Mesendoderm (in vitro differentiated cells): ENCODE data around the gene DNTT.

Experiments
- DNase-seq: peaks from one replicate; pipeline ENCODE4 v3.0.0; 2013
- H2AK5ac ChIP-seq: 2 replicates; pipeline ENCODE4 v1.6.1; 2013; ENCODE audit warnings: low read length, inconsistent platforms
- H2BK120ac ChIP-seq: 2 replicates; pipeline ENCODE4 v1.6.1; 2013; ENCODE audit warnings: low read depth, mild to moderate bottlenecking, low read length, moderate library complexity, mixed read lengths
- H2BK15ac ChIP-seq: replicated peaks from 2 replicates; pipeline ENCODE4 v1.6.1; 2013; ENCODE audit warnings: low read depth, mild to moderate bottlenecking, moderate library complexity
- H2BK5ac ChIP-seq: 2 replicates; pipeline ENCODE4 v1.6.1; 2013; ENCODE audit warnings: low read length, inconsistent platforms
- H3K18ac ChIP-seq: 2 replicates; pipeline ENCODE4 v1.6.1; 2013; ENCODE audit warnings: mild to moderate bottlenecking, low read length, mixed read lengths
- H3K23ac ChIP-seq: one replicate; pipeline ENCODE4 v1.6.1; 2013; ENCODE audit warnings: low read length
- H3K27ac ChIP-seq: 2 replicates; pipeline ENCODE4 v1.5.1; 2013; ENCODE audit warnings: low read depth, mild to moderate bottlenecking, inconsistent platforms, low read length, moderate library complexity
- H3K27me3 ChIP-seq: 2 replicates; pipeline ENCODE4 v1.6.1; 2013; ENCODE audit warnings: low read length, control low read depth, mild to moderate bottlenecking, inconsistent platforms; ENCODE audit not compliant: insufficient read depth, poor library complexity
- H3K36me3 ChIP-seq: 2 replicates; pipeline ENCODE4 v1.6.1; 2013; ENCODE audit warnings: low read length, inconsistent platforms; ENCODE audit not compliant: control insufficient read depth, insufficient read depth
- H3K4ac ChIP-seq: one replicate; pipeline ENCODE4 v1.6.1; 2013; ENCODE audit warnings: low read depth, mild to moderate bottlenecking, low read length, moderate library complexity
- H3K4me1 ChIP-seq: 2 replicates; pipeline ENCODE4 v1.6.1; 2013; ENCODE audit warnings: low read depth, low read length, inconsistent platforms; ENCODE audit not compliant: control insufficient read depth
- H3K4me2 ChIP-seq: 2 replicates; pipeline ENCODE4 v1.6.1; 2013; ENCODE audit warnings: low read length
- H3K4me3 ChIP-seq: 2 replicates; pipeline ENCODE4 v1.5.1; 2013; ENCODE audit warnings: mild to moderate bottlenecking, low read length
- H3K56ac ChIP-seq: one replicate; pipeline ENCODE4 v1.6.1; 2013; ENCODE audit warnings: low read length
- H3K79me1 ChIP-seq: 2 replicates; pipeline ENCODE4 v1.6.1; 2013; ENCODE audit warnings: low read length, inconsistent platforms
- H3K79me2 ChIP-seq: 2 replicates; pipeline ENCODE4 v1.6.1; 2013; ENCODE audit warnings: mild to moderate bottlenecking, low read length; ENCODE audit not compliant: control insufficient read depth, insufficient read depth
- H3K9ac ChIP-seq: 2 replicates; pipeline ENCODE4 v1.6.1; 2013; ENCODE audit warnings: low read length, inconsistent platforms
- H4K5ac ChIP-seq: one replicate; pipeline ENCODE4 v1.6.1; 2013; ENCODE audit warnings: low read length
- H4K8ac ChIP-seq: one replicate; pipeline ENCODE4 v1.6.1; 2013; ENCODE audit warnings: low read depth, mild to moderate bottlenecking, control low read depth, low read length, moderate library complexity
- WGBS: extraction: QIAGEN DNeasy Blood & Tissue Kit; methylation state at CpG from one replicate; pipeline ENCODE4 v1.1.7; 2013; ENCODE audit warnings: low lambda C conversion rate, missing lambda C conversion rate; ENCODE audit not compliant: insufficient coverage; ENCODE audit errors: extremely low coverage; 5-methylcytosine and 5-hydroxymethylcytosine counted together

DNTT gene

DNA sequence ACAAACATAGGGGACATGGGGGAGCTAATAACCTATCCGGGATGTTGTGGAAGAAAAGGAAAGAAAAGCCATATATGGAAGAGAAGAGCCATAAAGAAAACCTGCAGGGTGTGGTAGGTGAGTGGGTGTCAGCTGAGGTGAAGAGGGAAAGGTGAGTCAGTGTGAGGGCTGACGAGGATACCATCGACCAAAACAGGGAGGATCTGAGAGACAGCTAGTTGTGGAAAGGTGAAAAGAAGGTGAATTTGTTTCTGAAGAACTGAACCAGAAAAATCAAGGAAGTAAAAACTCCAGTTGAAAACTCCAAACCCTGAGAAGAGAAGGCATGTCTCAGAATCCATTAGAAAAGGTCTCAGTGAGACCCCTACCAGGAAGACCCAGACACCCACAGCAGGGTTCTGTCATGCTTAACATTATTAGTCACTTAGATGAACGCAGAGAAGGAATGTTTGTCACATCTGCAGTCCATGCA lies 37.0 kb upstream of the DNTT start:
- no CpG with 5 or more reads among the region's 4 CpGs for WGBS

DNA sequence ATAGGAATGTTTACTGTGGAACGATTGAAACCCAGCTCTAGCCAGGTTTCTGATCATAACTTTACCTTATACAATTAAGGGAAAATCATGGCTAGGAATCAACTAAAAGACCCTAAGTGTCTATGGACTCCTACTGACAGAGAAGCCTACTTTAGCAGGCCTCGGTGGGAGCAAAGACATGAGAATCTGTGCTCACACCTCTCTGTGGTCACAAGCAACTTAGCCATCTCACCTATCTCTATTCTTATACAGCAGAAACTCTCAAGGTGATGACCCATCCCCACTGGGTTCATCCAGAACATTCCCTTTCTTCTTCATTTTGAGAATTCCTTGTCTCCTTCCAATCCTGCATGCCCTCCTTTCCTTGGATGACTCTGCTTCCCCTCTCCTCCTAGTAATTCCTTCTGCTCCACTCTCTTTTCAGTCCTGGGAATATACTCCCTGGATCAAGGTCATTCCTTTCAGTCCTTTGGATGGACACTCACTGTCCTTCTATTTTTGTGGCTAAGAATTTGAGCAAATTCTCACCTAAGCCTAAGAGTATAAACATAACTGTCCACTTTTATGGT lies 35.8 kb upstream of the DNTT start:
- no peaks in the 10 kb centered on the region for H3K79me2 ChIP-seq
- H3K36me3 ChIP-seq: no peaks in the 10 kb centered on the region
- no peaks in the 10 kb centered on the region for H3K27me3 ChIP-seq
- no peak overlapping the region for H2BK5ac ChIP-seq
- H3K56ac ChIP-seq: no peak overlapping the region
- no peak overlapping the region for H2AK5ac ChIP-seq
- no peak overlapping the region for H3K23ac ChIP-seq
- DNase-seq: no peak
- no peak overlapping the region for H3K4me2 ChIP-seq
- H2BK120ac ChIP-seq: no peak overlapping the region
- no peak overlapping the region for H3K18ac ChIP-seq
- H3K9ac ChIP-seq: no peak overlapping the region
- WGBS: no CpG with 5 or more reads among the region's 2 CpGs
- no peak overlapping the region for H3K27ac ChIP-seq
- no peaks in the 10 kb centered on the region for H3K79me1 ChIP-seq
- no peak overlapping the region for H3K4me3 ChIP-seq
- H3K4me1 ChIP-seq: peaks cover 2% of the 10 kb centered on the region
- no peak overlapping the region for H4K5ac ChIP-seq
- no peak overlapping the region for H2BK15ac ChIP-seq
- H4K8ac ChIP-seq: no peak overlapping the region
- H3K4ac ChIP-seq: no peak overlapping the region

More for the DNA sequence above, 37.0 kb upstream of the DNTT start:
- Histone ChIP-seq H3K27ac (no peak overlapping the region), H2BK15ac (no peak overlapping the region), H2BK120ac (no peak overlapping the region), H3K23ac (no peak overlapping the region), H3K79me2 (no peaks in the 10 kb centered on the region), H4K8ac (no peak overlapping the region), H3K4me2 (no peak overlapping the region), H3K4me1 (peaks cover 2% of the 10 kb centered on the region), H2AK5ac (no peak overlapping the region), H4K5ac (no peak overlapping the region), H3K36me3 (no peaks in the 10 kb centered on the region), H2BK5ac (no peak overlapping the region), H3K79me1 (no peaks in the 10 kb centered on the region), H3K27me3 (no peaks in the 10 kb centered on the region), H3K4me3 (no peak overlapping the region), H3K18ac (no peak overlapping the region), H3K56ac (no peak overlapping the region), H3K4ac (no peak overlapping the region), H3K9ac (no peak overlapping the region)
- DNase-seq: peak; percentile 65

DNA sequence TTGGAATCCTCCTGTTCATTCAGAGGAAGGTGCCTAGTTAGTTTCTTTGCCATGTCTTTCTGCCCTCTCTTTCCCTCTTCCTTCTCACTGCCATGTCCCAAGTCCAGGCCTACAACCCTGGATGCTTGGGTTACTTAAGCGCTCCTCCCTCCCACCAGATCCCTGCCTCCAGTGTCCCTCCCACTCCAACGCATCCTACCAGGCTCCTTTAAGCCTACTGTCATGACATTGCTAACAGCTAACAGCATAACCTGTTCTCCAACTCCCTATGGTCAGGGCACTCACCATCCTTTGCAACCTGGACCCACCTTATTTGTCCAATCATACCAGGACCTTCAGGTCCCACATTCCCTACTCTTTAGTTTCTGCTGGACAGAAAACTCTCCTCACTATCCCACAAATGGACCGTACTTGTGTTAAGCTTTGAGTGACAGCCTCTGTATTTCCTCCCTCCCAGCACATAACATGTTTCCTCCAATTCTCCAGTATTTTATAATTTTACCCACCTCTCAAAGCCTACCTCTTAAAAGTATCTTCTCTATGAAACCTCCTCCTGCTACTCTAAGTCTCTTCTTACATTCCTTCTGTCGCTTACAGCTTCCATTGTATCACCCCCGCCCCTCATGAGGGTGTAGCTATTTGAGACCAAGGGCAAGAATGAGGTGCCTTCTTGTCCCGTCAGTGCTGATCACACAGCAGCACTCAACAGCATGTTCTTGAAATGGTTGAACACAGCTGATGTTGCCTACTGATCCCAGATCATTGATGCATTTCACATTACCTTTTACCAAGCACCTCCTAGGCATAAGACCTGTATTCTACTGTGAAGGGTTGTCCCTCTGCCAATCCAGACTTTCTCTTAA lies 34.6 kb upstream of the DNTT start:
- Histone ChIP-seq H3K4me3 (no peak overlapping the region), H3K79me1 (no peaks in the 10 kb centered on the region), H3K18ac (no peak overlapping the region), H2BK120ac (no peak overlapping the region), H3K56ac (no peak overlapping the region), H4K8ac (no peak overlapping the region), H3K4me2 (no peak overlapping the region), H3K79me2 (no peaks in the 10 kb centered on the region), H3K9ac (no peak overlapping the region), H2BK15ac (no peak overlapping the region), H3K23ac (no peak overlapping the region), H2AK5ac (no peak overlapping the region), H3K36me3 (no peaks in the 10 kb centered on the region), H3K27ac (no peak overlapping the region), H2BK5ac (no peak overlapping the region), H4K5ac (no peak overlapping the region), H3K27me3 (no peaks in the 10 kb centered on the region), H3K4ac (no peak overlapping the region), H3K4me1 (peaks cover 2% of the 10 kb centered on the region)
- no CpG with 5 or more reads among the region's 6 CpGs for WGBS
- DNase-seq: no peak

DNA sequence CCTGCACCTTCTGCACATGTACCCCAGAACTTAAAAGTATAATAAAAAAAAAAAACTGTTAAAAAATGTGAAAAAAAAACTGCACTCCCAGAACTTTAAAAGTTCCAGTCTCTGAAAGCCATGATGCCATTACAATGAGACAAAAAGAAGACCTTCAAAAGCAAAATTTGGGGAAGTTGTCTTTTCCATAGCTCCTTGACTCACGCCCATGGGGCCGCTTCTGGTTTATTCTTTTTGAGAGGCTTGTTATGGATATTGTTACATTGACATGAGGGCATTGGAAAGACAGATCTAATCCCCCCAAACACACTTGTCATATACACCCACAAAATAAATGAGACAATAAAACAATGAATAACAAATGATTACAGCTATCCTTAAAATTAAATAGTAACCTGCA lies 33.7 kb upstream of the DNTT start:
- no peaks in the 10 kb centered on the region for H3K36me3 ChIP-seq
- no peaks in the 10 kb centered on the region for H3K79me2 ChIP-seq
- no peak overlapping the region for H2BK120ac ChIP-seq
- H3K4me2 ChIP-seq: no peak overlapping the region
- no peak overlapping the region for H2BK15ac ChIP-seq
- H3K4ac ChIP-seq: no peak overlapping the region
- no peak overlapping the region for H4K8ac ChIP-seq
- no peaks in the 10 kb centered on the region for H3K79me1 ChIP-seq
- no peak overlapping the region for H3K9ac ChIP-seq
- H2AK5ac ChIP-seq: no peak overlapping the region
- no peak overlapping the region for H4K5ac ChIP-seq
- H3K4me3 ChIP-seq: no peak overlapping the region
- DNase-seq: no peak
- H3K56ac ChIP-seq: no peak overlapping the region
- no peaks in the 10 kb centered on the region for H3K27me3 ChIP-seq
- H2BK5ac ChIP-seq: no peak overlapping the region
- H3K27ac ChIP-seq: no peak overlapping the region
- H3K18ac ChIP-seq: no peak overlapping the region
- no CpG with 5 or more reads among the region's 2 CpGs for WGBS
- H3K23ac ChIP-seq: no peak overlapping the region
- peaks cover 2% of the 10 kb centered on the region for H3K4me1 ChIP-seq

DNA sequence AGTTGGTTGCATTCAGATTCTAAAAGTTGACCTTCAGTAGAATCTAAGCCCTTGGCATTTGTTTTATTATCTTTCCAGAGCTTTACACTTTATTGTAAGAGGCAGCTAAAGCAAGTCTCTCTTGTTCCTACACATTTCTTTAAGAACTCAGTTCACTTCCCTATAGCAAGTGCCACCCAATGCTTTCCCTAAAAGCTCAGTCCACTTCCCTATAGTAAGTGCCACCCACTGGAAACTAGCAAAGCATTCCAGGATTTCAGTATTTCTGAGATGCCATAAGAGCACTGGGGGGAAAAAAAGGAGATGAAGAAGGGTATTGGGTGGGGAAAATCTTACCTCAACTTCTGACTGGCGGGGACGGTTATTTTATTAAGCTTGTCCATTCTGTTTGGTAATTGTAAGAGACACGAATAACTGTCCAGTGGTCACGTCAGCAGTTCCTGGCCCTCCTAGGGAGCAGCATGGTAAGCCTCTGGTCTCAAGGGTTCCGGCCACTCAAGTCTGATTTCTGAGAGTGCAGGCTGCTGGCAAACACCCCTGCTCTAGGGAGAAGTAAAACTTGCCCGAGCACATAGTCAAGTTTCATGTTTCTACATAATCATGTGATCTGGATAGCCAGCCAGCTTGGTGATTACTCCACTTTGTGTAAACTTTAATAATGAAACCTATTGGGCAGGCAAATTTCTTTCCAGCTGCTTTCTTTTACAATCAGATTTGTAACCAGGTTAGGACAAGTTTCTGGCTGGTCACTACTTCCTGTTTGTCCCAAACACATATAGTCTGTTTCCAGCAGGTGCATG lies 33.0 kb upstream of the DNTT start, which contains the start of gene BLNK:
Gene BLNK, minus strand, starts transcription at position 554 of the 800 bp plus-strand sequence. Its CDS starts 171 bp downstream, at position 383.
- no peak within 1 kb of the TSS for H2BK5ac ChIP-seq
- peaks cover 2% of the 10 kb centered on the region for H3K4me1 ChIP-seq
- H3K4me3 ChIP-seq: no peak within 1 kb of the TSS
- no peak within 1 kb of the TSS for H3K9ac ChIP-seq
- H3K18ac ChIP-seq: no peak within 1 kb of the TSS
- H4K5ac ChIP-seq: no peak within 1 kb of the TSS
- DNase-seq: no peak
- no peak within 1 kb of the TSS for H3K4ac ChIP-seq
- no peaks in the 10 kb centered on the region for H3K36me3 ChIP-seq
- no peak within 1 kb of the TSS for H3K56ac ChIP-seq
- H3K27me3 ChIP-seq: no peaks in the 10 kb centered on the region
- WGBS: no CpG with 5 or more reads among the region's 6 CpGs
- no peak within 1 kb of the TSS for H3K4me2 ChIP-seq
- no peak within 1 kb of the TSS for H3K27ac ChIP-seq
- H2BK120ac ChIP-seq: no peak within 1 kb of the TSS
- no peaks in the 10 kb centered on the region for H3K79me2 ChIP-seq
- no peak within 1 kb of the TSS for H2BK15ac ChIP-seq
- H3K23ac ChIP-seq: no peak within 1 kb of the TSS
- H4K8ac ChIP-seq: no peak within 1 kb of the TSS
- H3K79me1 ChIP-seq: no peaks in the 10 kb centered on the region
- no peak within 1 kb of the TSS for H2AK5ac ChIP-seq
